CD14-positive monocyte (primary cell): ENCODE measurements around the gene PXMP4. TPM values are rescaled to one million over a fixed set of nuclear protein-coding genes. Genes with fewer than 3 reads are reported as not detected.

Experiments
- DNase-seq, 3 donors: peaks; one replicate each; pipeline ENCODE4 v3.0.0-alpha.2; 2011 to 2022
- H2AFZ ChIP-seq: 2 replicates; pipeline ENCODE4 v1.6.0; 2012; ENCODE audit warnings: mild to moderate bottlenecking, low read depth, low read length, inconsistent platforms; ENCODE audit not compliant: insufficient read depth, poor library complexity, severe bottlenecking
- H3K27ac ChIP-seq, 2 donors: 1 replicate in 1 of 2; 2 replicates in 1 of 2; pipeline ENCODE4 v1.5.1; 2012 to 2013; ENCODE audit warnings: low read length in 2 of 2, control low read depth in 1 of 2, inconsistent platforms in 1 of 2, low read depth in 1 of 2, mild to moderate bottlenecking in 1 of 2
- H3K27me3 ChIP-seq, 2 donors: one replicate each; pipeline versions ENCODE4 v1.6.0 to v1.6.1; 2011 to 2013; ENCODE audit warnings: low read length in 2 of 2; ENCODE audit not compliant: control insufficient read depth in 2 of 2, insufficient read depth in 2 of 2
- H3K36me3 ChIP-seq, 2 donors: replicated peaks in 1 of 2; 1 replicate in 1 of 2; 2 replicates in 1 of 2; pipeline versions ENCODE4 v1.5.1 to v1.6.1; 2012 to 2013; ENCODE audit warnings: low read length in 2 of 2, control low read depth in 1 of 2, inconsistent platforms in 1 of 2, mild to moderate bottlenecking in 1 of 2; ENCODE audit not compliant: insufficient read depth in 2 of 2, control insufficient read depth in 1 of 2
- H3K4me1 ChIP-seq, 2 donors: 1 replicate in 1 of 2; 2 replicates in 1 of 2; pipeline versions ENCODE4 v1.5.1 to v1.6.1; 2012 to 2013; ENCODE audit warnings: low read length in 2 of 2, control low read depth in 1 of 2, inconsistent platforms in 1 of 2, mild to moderate bottlenecking in 1 of 2, moderate library complexity in 1 of 2; ENCODE audit not compliant: insufficient read depth in 2 of 2, control insufficient read depth in 1 of 2
- H3K4me2 ChIP-seq: replicated peaks from 2 replicates; pipeline ENCODE3; 2012; ENCODE audit warnings: low read length, moderate library complexity, mild to moderate bottlenecking; ENCODE audit not compliant: poor library complexity, severe bottlenecking; ENCODE audit errors: extremely low read depth
- H3K4me3 ChIP-seq, 3 experiments: fragments of 200-600 bp in 1 of 3; sonication (generic) in 1 of 3; replicated peaks in 1 of 3; 1 replicate in 2 of 3; 2 replicates in 1 of 3; pipeline ENCODE4 v1.5.1; 2011 to 2013; ENCODE audit warnings: low read length in 3 of 3, mild to moderate bottlenecking in 3 of 3, control low read depth in 2 of 3, low read depth in 2 of 3, inconsistent platforms in 1 of 3, moderate library complexity in 1 of 3
- H3K79me2 ChIP-seq: 2 replicates; pipeline ENCODE4 v1.6.0; 2012; ENCODE audit warnings: mild to moderate bottlenecking, control low read depth, inconsistent platforms, low read length, moderate library complexity; ENCODE audit not compliant: insufficient read depth
- H3K9ac ChIP-seq: 2 replicates; pipeline ENCODE4 v1.6.0; 2017; ENCODE audit warnings: low read length, mild to moderate bottlenecking; ENCODE audit not compliant: insufficient read depth, poor library complexity, severe bottlenecking
- H3K9me3 ChIP-seq, 2 donors: replicated peaks in 1 of 2; 1 replicate in 1 of 2; 2 replicates in 1 of 2; pipeline versions ENCODE4 v1.5.1 to v1.6.1; 2012 to 2013; ENCODE audit warnings: low read length in 2 of 2, control low read depth in 1 of 2; ENCODE audit not compliant: control insufficient read depth in 1 of 2, insufficient read depth in 1 of 2
- H4K20me1 ChIP-seq: 2 replicates; pipeline ENCODE4 v1.6.0; 2012; ENCODE audit warnings: mild to moderate bottlenecking, low read length, control low read depth, moderate library complexity; ENCODE audit not compliant: insufficient read depth
- H3K27ac Mint-ChIP-seq, 7 donors: one replicate each; pipeline ENCODE4 v1.8.0; 2020; ENCODE audit warnings: mild to moderate bottlenecking in 7 of 7, mixed read lengths in 7 of 7, moderate library complexity in 6 of 7, inconsistent platforms in 2 of 7
- H3K27me3 Mint-ChIP-seq, 3 donors: one replicate each; pipeline ENCODE4 v1.8.0; 2021 to 2022; ENCODE audit warnings: low read depth in 3 of 3, mild to moderate bottlenecking in 3 of 3, mixed read lengths in 3 of 3, moderate library complexity in 3 of 3, inconsistent platforms in 1 of 3
- H3K36me3 Mint-ChIP-seq, 2 donors: one replicate each; pipeline ENCODE4 v1.8.0; 2020; ENCODE audit warnings: mixed read lengths in 2 of 2, inconsistent platforms in 1 of 2, mild to moderate bottlenecking in 1 of 2
- H3K4me1 Mint-ChIP-seq: one replicate; pipeline ENCODE4 v1.8.0; 2020; ENCODE audit warnings: mild to moderate bottlenecking, mixed read lengths
- H3K4me3 Mint-ChIP-seq, 2 donors: one replicate each; pipeline ENCODE4 v1.8.0; 2020; ENCODE audit warnings: mild to moderate bottlenecking in 2 of 2, mixed read lengths in 2 of 2, moderate library complexity in 1 of 2
- H3K9me3 Mint-ChIP-seq, 7 donors: one replicate each; pipeline ENCODE4 v1.8.0; 2020 to 2022; ENCODE audit warnings: mixed read lengths in 7 of 7, mild to moderate bottlenecking in 6 of 7, moderate library complexity in 6 of 7, inconsistent platforms in 2 of 7
- CTCF ChIP-seq: fragments of 200-600 bp; IDR thresholded peaks from one replicate; pipeline ENCODE4 v1.8.0; 2022; ENCODE audit warnings: antibody characterized with exemption, mild to moderate bottlenecking
- WGBS: methylation state at CpG from one replicate; pipeline ENCODE4 v1.1.5; 2013; ENCODE audit warnings: missing lambda C conversion rate; ENCODE audit not compliant: insufficient coverage; 5-methylcytosine and 5-hydroxymethylcytosine counted together
- intact Hi-C, 2 donors: fragments of 100-400 bp; cut with micrococcal nuclease; formaldehyde crosslinking; loops; one replicate each; pipeline versions ENCODE4 v1.15.0 to v1.15.1; 2023
- polyA minus RNA-seq: library from RNA; depleted of rRNA, polyadenylated mRNA; stranded (reverse); fragments of >200 nt; gene quantifications from 2 replicates; pipeline ENCODE4 v1.2.3, GENCODE V29; 2012
- polyA plus RNA-seq, 3 donors: library from polyadenylated mRNA; depleted of rRNA in 1 of 3; unstranded in 2 of 3; stranded (reverse) in 1 of 3; fragments of 300-500 nt in 2 of 3; fragments of >200 nt in 1 of 3; fragmentation: Illumina TruSeq in 2 of 3; gene quantifications; 1 replicate in 2 of 3; 2 replicates in 1 of 3; pipeline ENCODE4 v1.2.3, GENCODE V29; 2012 to 2021
- total RNA-seq, 12 experiments: library from RNA in 1 of 12; stranded (reverse) in 1 of 12; fragments of 120-200 nt in 1 of 12; gene quantifications; one replicate each; pipeline ENCODE4 v1.2.4 and lab custom pipeline; 2013 to 2026; ENCODE audit warnings: mixed read lengths in 6 of 12, inconsistent platforms in 1 of 12

The PXMP4 gene
- 5.1 TPM for total RNA-seq (2013)
- polyA plus RNA-seq, result 10 to 100 TPM in 1 of 3 donors, 1 to 10 TPM in 2; 4.9 to 11.4 (median 9.0) TPM
- 3.0 and 6.6 TPM in 2 replicates for polyA minus RNA-seq
- 0.17 to 3.2 (median 1.4) reads per million in 11 experiments for total RNA-seq (lab: John Stamatoyannopoulos, UW)

DNA sequence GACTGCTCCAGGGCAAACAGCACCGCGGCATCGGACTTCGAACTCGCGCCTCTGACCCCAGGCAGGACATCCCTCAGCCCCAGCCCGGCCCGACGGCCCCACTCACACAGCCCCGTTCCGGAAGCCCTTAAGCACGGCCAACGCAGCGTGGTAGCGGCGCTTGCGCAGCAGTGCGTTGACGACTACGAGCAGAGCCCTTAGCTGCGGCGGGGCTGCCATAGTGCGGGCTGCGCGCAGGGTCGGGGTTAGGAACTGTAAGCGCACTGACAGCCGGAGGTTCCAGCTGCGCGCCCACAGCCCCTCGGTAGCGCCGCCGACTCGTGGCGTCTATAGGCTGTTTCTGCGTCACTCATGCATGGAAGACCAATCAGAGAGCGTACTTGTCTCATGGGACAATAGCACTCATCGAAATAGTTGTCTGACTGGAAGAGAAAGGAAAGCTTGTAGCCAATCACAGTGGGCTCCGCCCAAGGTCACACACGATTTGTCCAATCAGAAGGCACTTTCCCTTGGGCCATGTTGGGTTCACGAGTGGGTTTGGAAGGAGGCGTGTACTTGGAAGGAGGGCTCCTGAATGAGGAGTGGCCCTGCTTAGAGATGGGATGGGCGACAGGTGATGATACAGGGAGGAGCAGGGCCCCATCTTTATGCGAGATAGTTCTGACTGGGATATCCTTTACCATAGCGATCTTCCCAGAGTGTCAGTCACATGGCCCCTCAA is at the start of gene PXMP4:
Gene PXMP4 (minus strand): TSS at position 322 of the 721 bp plus-strand sequence. CDS start 103 bp downstream, at position 219.
- Mint-ChIP-seq H3K4me3 (peak within 1 kb of the TSS; percentile 91 to 96), H3K9me3 (peaks cover 0 to 4% (median 0%) of the 10 kb centered on the region in 7 donors), H3K27me3 (peaks cover 0 to 4% (median 3%) of the 10 kb centered on the region in 3 donors), H3K27ac (peak within 1 kb of the TSS; percentile 85 to 95 (median 89)), H3K36me3 (peaks cover 0 to under 1% of the 10 kb centered on the region in 2 donors), H3K4me1 (peaks cover 43% of the 10 kb centered on the region)
- Histone ChIP-seq H3K9ac (peak within 1 kb of the TSS; percentile 79), H4K20me1 (no peaks in the 10 kb centered on the region), H2AFZ (peak within 1 kb of the TSS; percentile 97), H3K4me2 (peak within 1 kb of the TSS; percentile 70), H3K36me3 (no peaks in the 10 kb centered on the region), H3K9me3 (no peaks in the 10 kb centered on the region), H3K79me2 (peaks cover 22% of the 10 kb centered on the region), H3K27me3 (no peaks in the 10 kb centered on the region), H3K27ac (peak within 1 kb of the TSS; percentile 60 to 84), H3K4me1 (peaks cover 23 to 32% of the 10 kb centered on the region in 2 donors), H3K4me3 (peak within 1 kb of the TSS; percentile 60 to 90 (median 79))
- DNase-seq, result peak; percentile 95 to 99 (median 96)
- intact Hi-C loops, result loop anchor here in 1 of 2 donors (5.0 kb wide), 1 partner anchor 33 kb away; the partner anchor contains the start of gene E2F1
- no peak for TF ChIP-seq CTCF
- 4% methylated on average over 46 of the region's 46 CpGs for WGBS

GRCh38 chr20:33769043-33769442 is 48.9 kb upstream of the PXMP4 start:
- WGBS, result 86% methylated on average over 1 of the region's 4 CpGs
- H3K4me1 Mint-ChIP-seq, result peaks cover 8% of the 10 kb centered on the region
- H3K4me3 Mint-ChIP-seq, result no peak overlapping the region

More at GRCh38 chr20:33769043-33769442, 48.9 kb upstream of the PXMP4 start:
- peaks cover 22 to 41% of the 10 kb centered on the region in 2 donors for H3K36me3 ChIP-seq
- intact Hi-C loops, result no loop called here
- H3K36me3 Mint-ChIP-seq, result peaks cover 50 to 67% of the 10 kb centered on the region in 2 donors
- DNase-seq, result no peak
- no peaks in the 10 kb centered on the region for H3K9me3 ChIP-seq
- H3K9ac ChIP-seq, result no peak overlapping the region
- no peak overlapping the region for H2AFZ ChIP-seq
- H4K20me1 ChIP-seq, result no peaks in the 10 kb centered on the region
- H3K4me1 ChIP-seq, result peaks cover 0 to 6% of the 10 kb centered on the region in 2 donors
- H3K79me2 ChIP-seq, result no peaks in the 10 kb centered on the region
- peaks cover 0 to 3% (median 0%) of the 10 kb centered on the region in 7 donors for H3K9me3 Mint-ChIP-seq
- H3K27ac Mint-ChIP-seq, result no peak overlapping the region
- H3K27ac ChIP-seq, result no peak overlapping the region
- H3K27me3 Mint-ChIP-seq, result peaks cover 0 to 2% (median 0%) of the 10 kb centered on the region in 3 donors
- no peak overlapping the region for H3K4me2 ChIP-seq
- H3K4me3 ChIP-seq, result no peak overlapping the region
- no peak for TF ChIP-seq CTCF
- H3K27me3 ChIP-seq, result no peaks in the 10 kb centered on the region
